ENCODE measurements around the gene AK8.

- TF ChIP-seq CTCF (IDR thresholded peaks at IDR 0.05; ENCODE audit: insufficient read depth, low read length, poor library complexity, severe bottlenecking) = no peak
- TF ChIP-seq EZH2phosphoT487 (conservative IDR thresholded peaks at IDR 0.05; ENCODE audit: low read length) = no peak
Measured at GRCh38 chr9:132881826-132882225, 3.7 kb upstream of the AK8 start.
